WTC11 (cell line): ENCODE results near the gene NOTUM. TPM values are rescaled to one million over a fixed set of nuclear protein-coding genes. Genes with fewer than 3 reads are reported as not detected.

Experiments used
- ATAC-seq: fragments of 200-7000 bp; cut with Tn5 transposase; 2 replicates; pipeline ENCODE4 v1.10.0; 2021; ENCODE audit warnings: mild to moderate bottlenecking, moderate library complexity
- CTCF ChIA-PET: fragments of 300-600 bp; sonication (Branson Sonifier 250); formaldehyde crosslinking; loops from one replicate; lab custom pipeline; 2021; ENCODE audit warnings: antibody characterized with exemption; lab: Charles Lee
- POLR2A ChIA-PET: fragments of 350-600 bp; sonication (Branson Sonifier 250); formaldehyde crosslinking; loops from one replicate; lab custom pipeline; 2021; ENCODE audit warnings: antibody characterized with exemption; lab: Charles Lee
- DNase-seq: peaks from one replicate; pipeline ENCODE4 v3.0.0; 2021; ENCODE audit warnings: low spot score
- H3K27ac Mint-ChIP-seq: 2 replicates; pipeline ENCODE4 v1.8.0; 2021; ENCODE audit warnings: mixed read lengths
- H3K27me3 Mint-ChIP-seq: 2 replicates; pipeline ENCODE4 v1.8.0; 2021; ENCODE audit warnings: low read depth, mild to moderate bottlenecking, moderate library complexity, mixed read lengths
- H3K36me3 Mint-ChIP-seq: 2 replicates; pipeline ENCODE4 v1.8.0; 2021; ENCODE audit warnings: mixed read lengths
- H3K4me1 Mint-ChIP-seq: 2 replicates; pipeline ENCODE4 v1.8.0; 2022; ENCODE audit warnings: mixed read lengths
- H3K4me3 Mint-ChIP-seq: 2 replicates; pipeline ENCODE4 v1.8.0; 2021; ENCODE audit warnings: mild to moderate bottlenecking, moderate library complexity, mixed read lengths
- H3K9me3 Mint-ChIP-seq: 2 replicates; pipeline ENCODE4 v1.8.0; 2021; ENCODE audit warnings: mixed read lengths
- ARID4B ChIP-seq: sonication (generic); formaldehyde crosslinking; IDR thresholded peaks from 2 replicates; pipeline ENCODE4 v1.8.0; 2023; ENCODE audit warnings: missing genetic modification reagents, mild to moderate bottlenecking, borderline replicate concordance
- CDX4 ChIP-seq: fragments of 250-450 bp; sonication (Bioruptor Pico); IDR thresholded peaks from 2 replicates; pipeline ENCODE4 v1.9.0; 2021; ENCODE audit warnings: moderate library complexity, mild to moderate bottlenecking, inconsistent platforms, borderline replicate concordance
- EMX1 ChIP-seq: fragments of 250-450 bp; sonication (Bioruptor Pico); IDR thresholded peaks from 2 replicates; pipeline ENCODE4 v1.8.0; 2021; ENCODE audit warnings: mild to moderate bottlenecking
- GRHL2 ChIP-seq: fragments of 250-450 bp; sonication (Bioruptor Pico); IDR thresholded peaks from 2 replicates; pipeline ENCODE4 v1.8.0; 2022; ENCODE audit warnings: mild to moderate bottlenecking, moderate library complexity; ENCODE audit not compliant: insufficient replicate concordance, severe bottlenecking
- IRF1 ChIP-seq: sonication (generic); formaldehyde crosslinking; IDR thresholded peaks from 2 replicates; pipeline ENCODE4 v1.8.0; 2023; ENCODE audit warnings: missing genetic modification reagents
- SP1 ChIP-seq: sonication (generic); formaldehyde crosslinking; conservative IDR thresholded peaks from 2 replicates; pipeline ENCODE4 v1.8.1; 2022; ENCODE audit warnings: missing genetic modification reagents
- USF2 ChIP-seq: sonication (generic); formaldehyde crosslinking; IDR thresholded peaks from 2 replicates; pipeline ENCODE4 v1.8.1; 2023; ENCODE audit warnings: mild to moderate bottlenecking, missing genetic modification reagents, moderate library complexity
- ZBTB21 ChIP-seq: sonication (generic); formaldehyde crosslinking; IDR thresholded peaks from 2 replicates; pipeline ENCODE4 v1.8.1; 2023; ENCODE audit warnings: mild to moderate bottlenecking, missing genetic modification reagents, borderline replicate concordance
- ZBTB43 ChIP-seq: sonication (generic); formaldehyde crosslinking; IDR thresholded peaks from 2 replicates; pipeline ENCODE4 v1.8.1; 2023; ENCODE audit warnings: mild to moderate bottlenecking, missing genetic modification reagents
- ZMAT4 ChIP-seq: fragments of 250-450 bp; sonication (Bioruptor Pico); IDR thresholded peaks from 2 replicates; pipeline ENCODE4 v1.9.0; 2021; ENCODE audit warnings: mild to moderate bottlenecking
- ZNF232 ChIP-seq: sonication (generic); formaldehyde crosslinking; IDR thresholded peaks from 2 replicates; pipeline ENCODE4 v1.8.0; 2022; ENCODE audit warnings: mild to moderate bottlenecking, missing genetic modification reagents
- ZNF317 ChIP-seq: sonication (generic); formaldehyde crosslinking; IDR thresholded peaks from 2 replicates; pipeline ENCODE4 v1.8.1; 2023; ENCODE audit warnings: low read depth, mild to moderate bottlenecking, moderate library complexity, missing genetic modification reagents, borderline replicate concordance
- ZNF416 ChIP-seq: fragments of 250-450 bp; sonication (Bioruptor Pico); IDR thresholded peaks from 2 replicates; pipeline ENCODE4 v1.9.0; 2021; ENCODE audit warnings: mild to moderate bottlenecking, inconsistent platforms
- ZNF671 ChIP-seq: fragments of 250-450 bp; sonication (Bioruptor Pico); IDR thresholded peaks from 2 replicates; pipeline ENCODE4 v1.8.0; 2021; ENCODE audit warnings: mild to moderate bottlenecking
- total RNA-seq: library from RNA; stranded (reverse); gene quantifications from 3 replicates; pipeline ENCODE4 v1.2.3, GENCODE V29; 2021

NOTUM gene
- total RNA-seq, 1 experiment from 2014 or later: 1.7 TPM

GRCh38 chr17:81986606-81987005 lies 25.6 kb upstream of the NOTUM start (continued):
- TF ChIP-seq ZBTB21 (no peak), USF2 (no peak), ZMAT4 (CRISPR knock-in tag) (no peak), IRF1 (CRISPR knock-in tag) (no peak), ZNF416 (CRISPR knock-in tag) (no peak), SP1 (CRISPR knock-in tag) (no peak), EMX1 (no peak), ZNF317 (CRISPR knock-in tag) (no peak), ZNF232 (CRISPR knock-in tag) (no peak), GRHL2 (no peak)

GRCh38 chr17:81984773-81985410 lies 23.9 kb upstream of the NOTUM start:
- ATAC-seq: no peak
- ChIA-PET POLR2A (no interaction called here), CTCF (no interaction called here)

More at GRCh38 chr17:81984773-81985410, 23.9 kb upstream of the NOTUM start:
- H3K4me3 Mint-ChIP-seq: no peak overlapping the region
- TF ChIP-seq ARID4B (CRISPR knock-in tag): no peak
- TF ChIP-seq ZBTB43 (CRISPR knock-in tag): peak; percentile 95
- TF ChIP-seq USF2: no peak
- no peak for TF ChIP-seq CDX4 (CRISPR knock-in tag)
- TF ChIP-seq ZNF671 (CRISPR knock-in tag): no peak
- TF ChIP-seq, all 79 proteins: peak for 1
- Mint-ChIP-seq H3K9me3 (no peaks in the 10 kb centered on the region), H3K36me3 (peaks cover 27% of the 10 kb centered on the region), H3K4me1 (no peaks in the 10 kb centered on the region), H3K27me3 (no peaks in the 10 kb centered on the region), H3K27ac (peak overlapping the region; percentile 49; the same call in 1 of the 2 replicates)
- DNase-seq: no peak
